Liver (tissue), 9 donors: ENCODE data around the gene RBMS3. TPM values are rescaled to one million over a fixed set of nuclear protein-coding genes. Genes with fewer than 3 reads are reported as not detected.

Experiments used
- DNase-seq: peaks from one replicate; pipeline ENCODE4 v3.0.0-alpha.2; 2017; ENCODE audit warnings: low spot score
- H3K27ac ChIP-seq, 2 donors: one replicate each; pipeline ENCODE4 v1.7.0; 2013; ENCODE audit warnings: inconsistent platforms in 2 of 2, low read length in 2 of 2, control low read depth in 1 of 2, low read depth in 1 of 2, mild to moderate bottlenecking in 1 of 2
- H3K27me3 ChIP-seq, 4 donors: one replicate each; pipeline versions ENCODE4 v1.6.1 to v1.7.0; 2013; ENCODE audit warnings: low read length in 3 of 4, inconsistent platforms in 1 of 4, mild to moderate bottlenecking in 1 of 4, moderate library complexity in 1 of 4; ENCODE audit not compliant: control insufficient read depth in 4 of 4, insufficient read depth in 4 of 4
- H3K36me3 ChIP-seq, 4 donors: one replicate each; pipeline versions ENCODE4 v1.6.1 to v1.7.0; 2013; ENCODE audit warnings: low read length in 3 of 4, mild to moderate bottlenecking in 3 of 4, low read depth in 1 of 4, moderate library complexity in 1 of 4; ENCODE audit not compliant: control insufficient read depth in 4 of 4, insufficient read depth in 3 of 4
- H3K4me1 ChIP-seq, 4 donors: one replicate each; pipeline versions ENCODE4 v1.6.1 to v1.7.0; 2013; ENCODE audit warnings: low read length in 3 of 4, mild to moderate bottlenecking in 3 of 4, moderate library complexity in 1 of 4; ENCODE audit not compliant: control insufficient read depth in 4 of 4, insufficient read depth in 4 of 4
- H3K4me3 ChIP-seq, 3 donors: one replicate each; pipeline versions ENCODE4 v1.6.1 to v1.7.0; 2013; ENCODE audit warnings: low read length in 3 of 3, control low read depth in 1 of 3, low read depth in 1 of 3, mild to moderate bottlenecking in 1 of 3
- H3K9ac ChIP-seq, 2 donors: one replicate each; pipeline ENCODE4 v1.7.0; 2013; ENCODE audit warnings: low read length in 2 of 2, mild to moderate bottlenecking in 2 of 2, moderate library complexity in 2 of 2, control low read depth in 1 of 2, low read depth in 1 of 2
- H3K9me3 ChIP-seq, 4 donors: one replicate each; pipeline versions ENCODE4 v1.6.1 to v1.7.0; 2013; ENCODE audit warnings: low read length in 3 of 4; ENCODE audit not compliant: control insufficient read depth in 4 of 4
- CTCF ChIP-seq: fragments of 150-350 bp; IDR thresholded peaks from 2 replicates; pipeline ENCODE4 v1.5.1; 2017; ENCODE audit warnings: improper control_type of control experiment, low read depth, low read length; ENCODE audit not compliant: missing input control
- EGR1 ChIP-seq, 2 donors: IDR thresholded peaks; 2 replicates each; pipeline ENCODE4 v1.6.1; 2016 to 2018; ENCODE audit warnings: antibody characterized with exemption in 2 of 2, low read depth in 2 of 2
- FOXA1 ChIP-seq: IDR thresholded peaks from 2 replicates; pipeline ENCODE4 v1.6.1; 2016; ENCODE audit warnings: antibody characterized with exemption
- GABPA ChIP-seq, 2 donors: IDR thresholded peaks in 1 of 2; conservative IDR thresholded peaks in 1 of 2; 2 replicates each; pipeline ENCODE4 v1.6.1; 2016; ENCODE audit warnings: antibody characterized with exemption in 2 of 2, mild to moderate bottlenecking in 1 of 2, moderate library complexity in 1 of 2
- HNF4A ChIP-seq, 2 donors: conservative IDR thresholded peaks; 2 replicates each; pipeline ENCODE4 v1.6.1; 2016; ENCODE audit warnings: antibody characterized with exemption in 2 of 2, mild to moderate bottlenecking in 2 of 2
- JUND ChIP-seq, 2 donors: IDR thresholded peaks; 2 replicates each; pipeline ENCODE4 v1.6.1; 2016; ENCODE audit warnings: antibody characterized with exemption in 2 of 2
- NR2F2 ChIP-seq: IDR thresholded peaks from 2 replicates; pipeline ENCODE4 v1.6.1; 2016; ENCODE audit warnings: antibody characterized with exemption
- RAD21 ChIP-seq, 2 donors: IDR thresholded peaks; 2 replicates each; pipeline ENCODE4 v1.6.1; 2016; ENCODE audit warnings: antibody characterized with exemption in 2 of 2, mild to moderate bottlenecking in 2 of 2
- RXRA ChIP-seq, 2 donors: IDR thresholded peaks; 2 replicates each; pipeline ENCODE4 v1.6.1; 2017 to 2018; ENCODE audit warnings: antibody characterized with exemption in 2 of 2, mild to moderate bottlenecking in 1 of 2
- SP1 ChIP-seq: IDR thresholded peaks from 2 replicates; pipeline ENCODE4 v1.6.1; 2018; ENCODE audit warnings: antibody characterized with exemption, mild to moderate bottlenecking
- YY1 ChIP-seq: IDR thresholded peaks from 2 replicates; pipeline ENCODE4 v1.6.1; 2016; ENCODE audit warnings: antibody characterized with exemption, mild to moderate bottlenecking
- WGBS: extraction: QIAGEN DNeasy Blood & Tissue Kit; methylation state at CpG from one replicate; pipeline ENCODE4 v1.1.7; 2013; 5-methylcytosine and 5-hydroxymethylcytosine counted together
- polyA plus RNA-seq, 2 donors: library from polyadenylated mRNA; stranded (reverse) in 1 of 2; unstranded in 1 of 2; fragments of 200-250 nt in 1 of 2; fragments of >200 nt in 1 of 2; fragmentation: Nextera tagmentation in 1 of 2; extraction: Ambion mirVana in 1 of 2; gene quantifications; one replicate each; pipeline versions ENCODE4 v1.2.1 to v1.2.3, GENCODE V29; 2013 to 2015
- total RNA-seq, 2 donors: library from RNA; depleted of rRNA; stranded (reverse); fragments of >200 nt; gene quantifications; one replicate each; pipeline ENCODE4 v1.2.3, GENCODE V29; 2014
- TF ChIP-seq, protein P1 (sequence below): IDR thresholded peaks from 2 replicates; pipeline ENCODE4 v1.6.1; 2016; ENCODE audit warnings: antibody characterized with exemption
- TF ChIP-seq, protein P2 (sequence below): IDR thresholded peaks from 2 replicates; pipeline ENCODE4 v1.6.1; 2016; ENCODE audit warnings: antibody characterized with exemption
- TF ChIP-seq, protein P3 (sequence below): IDR thresholded peaks from 2 replicates; pipeline ENCODE4 v1.6.1; 2016; ENCODE audit warnings: antibody characterized with exemption, mild to moderate bottlenecking
- donor health status: healthy.
- donor health status: healthy.
- donor health status: healthy.
- donor health status: healthy.
- donor health status: healthy.

The RBMS3 gene
- total and polyA plus RNA-seq, 4 donors: 1.2 to 14.9 (median 9.3) TPM

GRCh38 chr3:29754346-29754745 lies 473.5 kb downstream of the RBMS3 start:
- no peak for TF ChIP-seq JUND (IDR thresholded peaks at IDR 0.05)
- no peak for TF ChIP-seq NR2F2
- TF ChIP-seq, protein P1, sequence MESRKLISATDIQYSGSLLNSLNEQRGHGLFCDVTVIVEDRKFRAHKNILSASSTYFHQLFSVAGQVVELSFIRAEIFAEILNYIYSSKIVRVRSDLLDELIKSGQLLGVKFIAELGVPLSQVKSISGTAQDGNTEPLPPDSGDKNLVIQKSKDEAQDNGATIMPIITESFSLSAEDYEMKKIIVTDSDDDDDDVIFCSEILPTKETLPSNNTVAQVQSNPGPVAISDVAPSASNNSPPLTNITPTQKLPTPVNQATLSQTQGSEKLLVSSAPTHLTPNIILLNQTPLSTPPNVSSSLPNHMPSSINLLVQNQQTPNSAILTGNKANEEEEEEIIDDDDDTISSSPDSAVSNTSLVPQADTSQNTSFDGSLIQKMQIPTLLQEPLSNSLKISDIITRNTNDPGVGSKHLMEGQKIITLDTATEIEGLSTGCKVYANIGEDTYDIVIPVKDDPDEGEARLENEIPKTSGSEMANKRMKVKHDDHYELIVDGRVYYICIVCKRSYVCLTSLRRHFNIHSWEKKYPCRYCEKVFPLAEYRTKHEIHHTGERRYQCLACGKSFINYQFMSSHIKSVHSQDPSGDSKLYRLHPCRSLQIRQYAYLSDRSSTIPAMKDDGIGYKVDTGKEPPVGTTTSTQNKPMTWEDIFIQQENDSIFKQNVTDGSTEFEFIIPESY: no peak
- TF ChIP-seq HNF4A (conservative IDR thresholded peaks at IDR 0.05): no peak
- TF ChIP-seq, protein P2, sequence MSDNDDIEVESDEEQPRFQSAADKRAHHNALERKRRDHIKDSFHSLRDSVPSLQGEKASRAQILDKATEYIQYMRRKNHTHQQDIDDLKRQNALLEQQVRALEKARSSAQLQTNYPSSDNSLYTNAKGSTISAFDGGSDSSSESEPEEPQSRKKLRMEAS: no peak
- no peak for TF ChIP-seq RAD21 (IDR thresholded peaks at IDR 0.05)
- no peak for TF ChIP-seq CTCF
- TF ChIP-seq, protein P3, sequence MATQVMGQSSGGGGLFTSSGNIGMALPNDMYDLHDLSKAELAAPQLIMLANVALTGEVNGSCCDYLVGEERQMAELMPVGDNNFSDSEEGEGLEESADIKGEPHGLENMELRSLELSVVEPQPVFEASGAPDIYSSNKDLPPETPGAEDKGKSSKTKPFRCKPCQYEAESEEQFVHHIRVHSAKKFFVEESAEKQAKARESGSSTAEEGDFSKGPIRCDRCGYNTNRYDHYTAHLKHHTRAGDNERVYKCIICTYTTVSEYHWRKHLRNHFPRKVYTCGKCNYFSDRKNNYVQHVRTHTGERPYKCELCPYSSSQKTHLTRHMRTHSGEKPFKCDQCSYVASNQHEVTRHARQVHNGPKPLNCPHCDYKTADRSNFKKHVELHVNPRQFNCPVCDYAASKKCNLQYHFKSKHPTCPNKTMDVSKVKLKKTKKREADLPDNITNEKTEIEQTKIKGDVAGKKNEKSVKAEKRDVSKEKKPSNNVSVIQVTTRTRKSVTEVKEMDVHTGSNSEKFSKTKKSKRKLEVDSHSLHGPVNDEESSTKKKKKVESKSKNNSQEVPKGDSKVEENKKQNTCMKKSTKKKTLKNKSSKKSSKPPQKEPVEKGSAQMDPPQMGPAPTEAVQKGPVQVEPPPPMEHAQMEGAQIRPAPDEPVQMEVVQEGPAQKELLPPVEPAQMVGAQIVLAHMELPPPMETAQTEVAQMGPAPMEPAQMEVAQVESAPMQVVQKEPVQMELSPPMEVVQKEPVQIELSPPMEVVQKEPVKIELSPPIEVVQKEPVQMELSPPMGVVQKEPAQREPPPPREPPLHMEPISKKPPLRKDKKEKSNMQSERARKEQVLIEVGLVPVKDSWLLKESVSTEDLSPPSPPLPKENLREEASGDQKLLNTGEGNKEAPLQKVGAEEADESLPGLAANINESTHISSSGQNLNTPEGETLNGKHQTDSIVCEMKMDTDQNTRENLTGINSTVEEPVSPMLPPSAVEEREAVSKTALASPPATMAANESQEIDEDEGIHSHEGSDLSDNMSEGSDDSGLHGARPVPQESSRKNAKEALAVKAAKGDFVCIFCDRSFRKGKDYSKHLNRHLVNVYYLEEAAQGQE: no peak
- no peak for TF ChIP-seq SP1
- TF ChIP-seq YY1: no peak
- DNase-seq: no peak
- Histone ChIP-seq H3K9me3 (no peaks in the 10 kb centered on the region), H3K4me1 (peaks cover 6 to 26% (median 16%) of the 10 kb centered on the region in 4 donors), H3K27me3 (no peaks in the 10 kb centered on the region), H3K36me3 (no peaks in the 10 kb centered on the region), H3K9ac (no peak overlapping the region), H3K4me3 (no peak overlapping the region), H3K27ac (no peak overlapping the region)
- WGBS: 98% methylated on average over 1 of the region's 1 CpG

DNA sequence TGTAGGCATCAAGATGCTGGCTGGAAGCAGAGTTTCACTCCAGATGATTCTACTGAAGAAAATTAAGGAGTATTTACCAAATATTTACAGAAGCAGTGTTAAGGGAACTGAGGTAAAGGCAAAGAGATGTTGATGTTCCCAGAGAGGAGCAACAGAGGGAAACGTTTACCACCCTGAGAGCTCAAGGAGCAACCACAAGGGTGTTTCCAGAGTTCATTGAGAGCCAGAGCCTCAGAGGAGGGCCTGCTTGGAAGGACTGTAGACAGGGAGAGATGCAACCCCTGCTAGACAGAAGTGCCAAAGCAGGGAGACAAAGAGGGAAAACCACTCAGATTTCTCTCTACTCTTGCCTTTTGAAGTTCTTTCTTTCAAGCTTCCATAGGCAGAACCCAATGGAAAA lies 474.5 kb downstream of the RBMS3 start:
- no peaks in the 10 kb centered on the region for H3K27me3 ChIP-seq
- H3K36me3 ChIP-seq: no peaks in the 10 kb centered on the region
- H3K9me3 ChIP-seq: no peaks in the 10 kb centered on the region
- 65% methylated on average over 1 of the region's 1 CpG for WGBS
- no peak overlapping the region for H3K4me3 ChIP-seq
- no peak overlapping the region for H3K27ac ChIP-seq
- no peak for DNase-seq
- H3K9ac ChIP-seq: no peak overlapping the region
- TF ChIP-seq, protein P3: no peak
- TF ChIP-seq, protein P2: no peak
- TF ChIP-seq, protein P1: no peak
- TF ChIP-seq EGR1 (IDR thresholded peaks at IDR 0.05; ENCODE audit: low read depth in 2 of 2): no peak
- no peak for TF ChIP-seq NR2F2
- no peak for TF ChIP-seq GABPA (IDR thresholded peaks at IDR 0.05 in 1 of 2, conservative IDR thresholded peaks at IDR 0.05 in 1 of 2)
- no peak for TF ChIP-seq RXRA (IDR thresholded peaks at IDR 0.05)
- no peak for TF ChIP-seq FOXA1
- peaks cover 8 to 32% (median 19%) of the 10 kb centered on the region in 4 donors for H3K4me1 ChIP-seq
